PFSK-1 (cell line): Measurements from ENCODE around the gene AKAP13.

Experiments
- FOXP2 ChIP-seq: optimal IDR thresholded peaks from 2 replicates; pipeline ENCODE3; 2011; ENCODE audit warnings: borderline replicate concordance, control low read depth, inconsistent platforms; ENCODE audit not compliant: insufficient read depth; ENCODE audit errors: extremely low read length, extremely low read depth
- POLR2AphosphoS5 ChIP-seq: IDR thresholded peaks from 2 replicates; pipeline ENCODE4 v1.6.1; 2012; ENCODE audit warnings: low read depth, mild to moderate bottlenecking, control low read depth, low read length, moderate library complexity
- SIN3A ChIP-seq: IDR thresholded peaks from 2 replicates; pipeline ENCODE4 v1.6.1; 2012; ENCODE audit warnings: mild to moderate bottlenecking, low read length, moderate library complexity, borderline replicate concordance; ENCODE audit not compliant: insufficient read depth
- TAF1 ChIP-seq: IDR thresholded peaks from 2 replicates; pipeline ENCODE4 v1.6.1; 2012; ENCODE audit warnings: low read length, control low read depth, borderline replicate concordance; ENCODE audit not compliant: insufficient read depth
- TF ChIP-seq, protein P1 (sequence below), 2 experiments: IDR thresholded peaks; 2 replicates each; pipeline versions ENCODE4 v1.6.1 to v1.8.0; 2011 to 2012; ENCODE audit warnings: low read depth in 2 of 2, low read length in 2 of 2, control low read depth in 1 of 2, inconsistent platforms in 1 of 2, mild to moderate bottlenecking in 1 of 2, moderate library complexity in 1 of 2; ENCODE audit not compliant: insufficient read depth in 1 of 2

Gene AKAP13

DNA sequence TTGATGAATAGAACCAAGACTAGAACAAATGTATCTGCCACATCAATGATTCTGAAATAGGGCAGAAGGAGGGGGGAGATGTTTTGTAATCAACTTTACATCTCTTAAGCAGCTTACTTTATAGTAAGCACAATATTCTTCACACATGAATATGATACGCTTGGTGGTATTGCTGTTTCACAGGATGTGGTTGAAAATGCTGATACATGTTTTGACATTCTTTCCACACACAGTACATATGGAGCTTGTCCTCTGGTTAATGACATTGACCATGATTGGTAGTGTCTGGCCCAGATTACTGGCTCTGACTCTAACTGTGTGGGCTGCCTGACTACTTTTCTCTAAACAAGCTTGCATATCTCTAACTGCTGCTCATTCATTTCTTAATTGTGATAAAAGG is 245.5 kb downstream of the AKAP13 start:
- TF ChIP-seq TAF1: no peak
- no peak for TF ChIP-seq SIN3A
- no peak for TF ChIP-seq POLR2AphosphoS5
- TF ChIP-seq, protein P1, sequence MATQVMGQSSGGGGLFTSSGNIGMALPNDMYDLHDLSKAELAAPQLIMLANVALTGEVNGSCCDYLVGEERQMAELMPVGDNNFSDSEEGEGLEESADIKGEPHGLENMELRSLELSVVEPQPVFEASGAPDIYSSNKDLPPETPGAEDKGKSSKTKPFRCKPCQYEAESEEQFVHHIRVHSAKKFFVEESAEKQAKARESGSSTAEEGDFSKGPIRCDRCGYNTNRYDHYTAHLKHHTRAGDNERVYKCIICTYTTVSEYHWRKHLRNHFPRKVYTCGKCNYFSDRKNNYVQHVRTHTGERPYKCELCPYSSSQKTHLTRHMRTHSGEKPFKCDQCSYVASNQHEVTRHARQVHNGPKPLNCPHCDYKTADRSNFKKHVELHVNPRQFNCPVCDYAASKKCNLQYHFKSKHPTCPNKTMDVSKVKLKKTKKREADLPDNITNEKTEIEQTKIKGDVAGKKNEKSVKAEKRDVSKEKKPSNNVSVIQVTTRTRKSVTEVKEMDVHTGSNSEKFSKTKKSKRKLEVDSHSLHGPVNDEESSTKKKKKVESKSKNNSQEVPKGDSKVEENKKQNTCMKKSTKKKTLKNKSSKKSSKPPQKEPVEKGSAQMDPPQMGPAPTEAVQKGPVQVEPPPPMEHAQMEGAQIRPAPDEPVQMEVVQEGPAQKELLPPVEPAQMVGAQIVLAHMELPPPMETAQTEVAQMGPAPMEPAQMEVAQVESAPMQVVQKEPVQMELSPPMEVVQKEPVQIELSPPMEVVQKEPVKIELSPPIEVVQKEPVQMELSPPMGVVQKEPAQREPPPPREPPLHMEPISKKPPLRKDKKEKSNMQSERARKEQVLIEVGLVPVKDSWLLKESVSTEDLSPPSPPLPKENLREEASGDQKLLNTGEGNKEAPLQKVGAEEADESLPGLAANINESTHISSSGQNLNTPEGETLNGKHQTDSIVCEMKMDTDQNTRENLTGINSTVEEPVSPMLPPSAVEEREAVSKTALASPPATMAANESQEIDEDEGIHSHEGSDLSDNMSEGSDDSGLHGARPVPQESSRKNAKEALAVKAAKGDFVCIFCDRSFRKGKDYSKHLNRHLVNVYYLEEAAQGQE (IDR thresholded peaks at IDR 0.05; ENCODE audit: insufficient read depth in 1 of 2, low read depth in 2 of 2, low read length in 2 of 2): no peak
- no peak for TF ChIP-seq FOXP2

DNA sequence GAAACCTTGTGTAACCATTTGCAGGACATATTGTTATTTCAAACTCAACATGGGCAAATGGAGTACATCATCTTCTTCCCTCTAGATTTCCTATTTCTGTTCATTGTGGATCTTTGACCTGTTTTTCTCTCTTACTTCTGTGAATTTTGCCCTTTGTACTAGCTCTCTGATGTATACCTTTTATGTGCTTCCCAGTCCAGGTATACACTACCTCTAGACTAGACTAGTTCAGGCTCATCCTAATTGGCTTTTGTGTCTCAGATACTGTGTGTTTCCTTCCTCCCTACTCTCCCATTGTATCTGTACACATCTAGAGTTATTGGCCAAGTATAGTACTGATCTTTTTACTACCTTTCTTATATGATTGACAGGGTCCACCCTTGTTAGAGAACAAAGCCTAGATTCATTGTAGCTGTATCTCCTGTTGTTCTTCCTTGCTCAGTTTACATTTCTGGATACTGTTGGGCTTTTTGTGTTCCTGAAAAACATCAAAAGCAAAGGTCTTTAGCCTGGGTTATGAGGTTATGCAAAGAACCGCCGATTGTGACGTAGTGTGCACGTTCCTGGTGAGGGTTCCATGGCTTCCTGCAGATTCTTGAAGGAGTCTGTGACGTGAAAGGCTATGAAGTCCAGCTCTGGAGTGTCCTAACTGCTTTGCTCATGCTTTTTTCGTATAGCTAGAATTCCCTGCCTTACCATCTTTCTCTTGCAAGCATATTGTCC is 247.0 kb downstream of the AKAP13 start:
- TF ChIP-seq, protein P1 (IDR thresholded peaks at IDR 0.05; ENCODE audit: insufficient read depth in 1 of 2, low read depth in 2 of 2, low read length in 2 of 2): no peak
- TF ChIP-seq POLR2AphosphoS5 (no peak), SIN3A (no peak), TAF1 (no peak), FOXP2 (no peak)

DNA sequence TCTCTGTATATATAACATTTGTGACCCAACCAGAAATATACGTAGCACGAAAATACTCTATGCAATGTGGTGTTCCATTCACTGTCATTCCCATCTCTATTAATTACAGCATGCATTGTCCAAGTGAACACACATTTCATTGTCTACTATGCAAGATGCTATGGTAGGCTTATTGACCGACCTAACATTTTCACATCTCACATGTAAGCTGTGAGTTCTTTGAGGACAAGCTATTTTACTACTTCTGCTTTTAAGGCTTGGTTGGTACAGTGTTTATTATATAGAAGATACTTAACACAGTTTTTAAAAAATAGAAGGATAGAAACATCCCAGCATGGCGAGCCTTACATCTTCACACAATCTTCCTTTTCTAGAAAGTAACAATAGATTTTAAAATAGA is 249.9 kb downstream of the AKAP13 start:
- no peak for TF ChIP-seq TAF1
- TF ChIP-seq SIN3A: no peak
- TF ChIP-seq, protein P1 (IDR thresholded peaks at IDR 0.05; ENCODE audit: insufficient read depth in 1 of 2, low read depth in 2 of 2, low read length in 2 of 2): no peak
- no peak for TF ChIP-seq POLR2AphosphoS5
- no peak for TF ChIP-seq FOXP2

DNA sequence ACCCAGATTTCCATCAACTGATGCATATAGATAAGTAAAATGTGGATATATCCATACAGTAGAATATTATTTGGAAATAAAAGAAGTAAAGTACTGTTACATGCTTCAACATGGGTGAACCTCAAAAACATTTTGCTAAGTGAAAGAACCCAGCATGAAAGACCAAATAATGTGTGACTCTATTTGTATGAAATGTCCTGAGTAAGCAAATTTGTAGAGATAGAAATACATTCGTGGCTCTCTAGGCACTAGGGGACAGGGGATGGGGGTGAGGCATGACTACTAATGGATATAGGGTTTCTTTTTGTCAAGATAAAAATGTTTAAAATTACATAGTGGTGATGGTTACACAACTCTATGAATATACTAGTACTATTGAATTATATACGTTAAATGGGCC is 250.6 kb downstream of the AKAP13 start:
- TF ChIP-seq POLR2AphosphoS5: no peak
- TF ChIP-seq, protein P1 (IDR thresholded peaks at IDR 0.05; ENCODE audit: insufficient read depth in 1 of 2, low read depth in 2 of 2, low read length in 2 of 2): no peak

DNA sequence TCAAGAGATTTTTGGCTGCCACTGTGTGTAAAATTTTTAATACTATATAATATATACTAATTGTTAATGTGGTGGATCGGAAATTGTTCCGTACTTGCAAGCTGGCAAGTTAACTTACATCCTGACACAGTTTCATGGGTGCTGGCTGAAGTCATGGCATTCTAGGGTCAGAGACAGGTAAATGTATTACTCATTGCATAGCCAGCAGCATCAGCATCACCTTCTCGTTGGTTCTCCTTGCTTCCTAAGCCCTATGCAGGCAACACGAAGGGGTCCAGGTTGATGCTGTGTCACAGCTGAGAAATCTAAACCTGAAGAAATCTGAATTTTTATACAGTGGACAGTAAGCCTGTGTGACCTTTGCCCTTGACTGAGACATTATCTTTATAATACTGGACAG is 251.6 kb downstream of the AKAP13 start:
- TF ChIP-seq POLR2AphosphoS5 (no peak), SIN3A (no peak), FOXP2 (no peak)
